AG09309 (cell line): Measurements from ENCODE around the gene C2CD3.

Experiments
- DNase-seq: peaks from one replicate; pipeline ENCODE4 v3.0.0-alpha.2; 2010; ENCODE audit warnings: low read depth
- H3K4me3 ChIP-seq: 2 replicates; pipeline ENCODE4 v1.5.1; 2011; ENCODE audit warnings: mild to moderate bottlenecking, low read depth, low read length, moderate library complexity; ENCODE audit not compliant: control insufficient read depth
- CTCF ChIP-seq: IDR thresholded peaks from 2 replicates; pipeline ENCODE4 v1.5.1; 2011; ENCODE audit warnings: mild to moderate bottlenecking, low read depth, low read length, inconsistent platforms; ENCODE audit not compliant: insufficient read depth, control insufficient read depth; ENCODE audit errors: missing control alignments

The C2CD3 gene

DNA sequence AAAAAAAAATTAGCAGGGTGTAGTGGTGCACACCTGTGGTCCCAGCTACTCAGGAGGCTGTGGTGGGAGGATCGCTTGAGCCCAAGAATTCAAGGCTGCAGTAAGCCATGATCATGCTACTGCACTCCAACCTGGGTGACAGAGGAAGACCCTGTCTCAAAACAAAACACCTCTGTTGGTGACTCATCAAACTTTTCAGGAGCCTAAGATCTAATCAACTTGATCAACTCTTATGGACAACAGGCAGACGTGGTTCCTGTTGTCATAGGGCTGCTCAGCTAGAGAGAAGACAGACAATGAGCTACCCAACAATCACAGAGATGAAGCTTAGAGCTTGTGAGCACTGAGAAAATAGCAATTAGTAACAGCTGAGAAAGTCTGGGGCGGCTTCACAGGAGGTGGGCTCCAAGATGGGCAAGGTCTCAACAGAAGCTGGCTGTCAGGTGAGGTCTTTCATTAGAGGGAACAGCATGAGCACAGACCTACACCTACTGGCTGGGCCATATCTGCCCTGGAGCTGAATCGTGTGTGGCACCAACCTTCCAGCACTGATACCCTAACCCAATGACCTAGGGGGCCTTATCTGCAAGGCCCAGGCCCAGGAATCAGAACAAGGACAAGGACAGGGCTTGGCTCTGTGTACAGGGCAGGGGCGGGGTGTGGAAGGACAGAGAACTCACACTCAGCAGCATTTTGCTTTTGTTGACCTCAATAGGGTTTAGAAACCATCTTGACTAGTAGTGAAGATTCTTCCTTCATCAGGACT is 154.7 kb downstream of the C2CD3 start:
- no peak overlapping the region for H3K4me3 ChIP-seq
- no peak for DNase-seq
- TF ChIP-seq CTCF: no peak

- H3K4me3 ChIP-seq: no peak overlapping the region
- no peak for DNase-seq
- TF ChIP-seq CTCF: no peak
These were observed 155.9 kb downstream of the C2CD3 start for GRCh38 chr11:74014880-74015279.

GRCh38 chr11:74013141-74013540 is 157.7 kb downstream of the C2CD3 start:
- H3K4me3 ChIP-seq: no peak overlapping the region
- no peak for TF ChIP-seq CTCF
- no peak for DNase-seq

GRCh38 chr11:74012074-74012809 is 158.6 kb downstream of the C2CD3 start:
- no peak for DNase-seq
- no peak overlapping the region for H3K4me3 ChIP-seq
- TF ChIP-seq CTCF: no peak

- TF ChIP-seq CTCF: no peak
- H3K4me3 ChIP-seq: no peak overlapping the region
- no peak for DNase-seq
These were observed 159.3 kb downstream of the C2CD3 start for GRCh38 chr11:74011360-74012073.
